HepG2 (cell line): ENCODE results near the gene SPECC1L.

Experiments
- ATF5 ChIP-seq: sonication (generic); formaldehyde crosslinking; IDR thresholded peaks from 2 replicates; pipeline ENCODE4 v1.4.0; 2020; ENCODE audit warnings: mild to moderate bottlenecking, low read depth, missing genetic modification reagents
- CTCF ChIP-seq: sonication (generic); formaldehyde crosslinking; IDR thresholded peaks from 2 replicates; pipeline ENCODE4 v1.5.0; 2020; ENCODE audit warnings: mild to moderate bottlenecking, missing genetic modification reagents, moderate library complexity
- POLR2A ChIP-seq, 2 experiments: IDR thresholded peaks; 2 replicates each; pipeline ENCODE4 v1.6.1; 2011; ENCODE audit warnings: low read depth in 2 of 2, low read length in 2 of 2, mild to moderate bottlenecking in 1 of 2, moderate library complexity in 1 of 2; ENCODE audit not compliant: insufficient read depth in 1 of 2
- REST ChIP-seq, 2 experiments: IDR thresholded peaks; 2 replicates each; pipeline ENCODE4 v1.6.1; 2011 to 2012; ENCODE audit warnings: low read length in 2 of 2, borderline replicate concordance in 1 of 2, low read depth in 1 of 2, mild to moderate bottlenecking in 1 of 2, moderate library complexity in 1 of 2
- SIN3A ChIP-seq: IDR thresholded peaks from 2 replicates; pipeline ENCODE4 v1.6.1; 2011; ENCODE audit warnings: low read depth, mild to moderate bottlenecking, control low read depth, low read length, borderline replicate concordance
- THYN1 ChIP-seq: sonication (generic); formaldehyde crosslinking; IDR thresholded peaks from 2 replicates; pipeline ENCODE4 v1.8.1; 2023; ENCODE audit warnings: low read depth, mild to moderate bottlenecking, moderate library complexity, missing genetic modification reagents, borderline replicate concordance
- UBTF ChIP-seq: sonication (generic); formaldehyde crosslinking; IDR thresholded peaks from 2 replicates; pipeline ENCODE4 v1.4.0; 2020; ENCODE audit warnings: mild to moderate bottlenecking, missing genetic modification reagents
- ZBTB33 ChIP-seq: sonication (generic); formaldehyde crosslinking; IDR thresholded peaks from 2 replicates; pipeline ENCODE4 v1.4.0; 2020; ENCODE audit warnings: missing genetic modification reagents
- ZFY ChIP-seq: sonication (generic); formaldehyde crosslinking; IDR thresholded peaks from 2 replicates; pipeline ENCODE4 v1.4.0; 2020; ENCODE audit warnings: missing genetic modification reagents
- ZNF317 ChIP-seq: sonication (generic); formaldehyde crosslinking; IDR thresholded peaks from 2 replicates; pipeline ENCODE4 v1.5.0; 2020; ENCODE audit warnings: mild to moderate bottlenecking, missing genetic modification reagents

- TF ChIP-seq ZBTB33 (CRISPR knock-in tag) (no peak; the same call in 1 of the 2 replicates), THYN1 (CRISPR knock-in tag) (no peak), CTCF (peak; percentile 38; the same call in 1 of the 2 replicates), ATF5 (CRISPR knock-in tag) (no peak; the same call in 1 of the 2 replicates), UBTF (peak; percentile 92), POLR2A (IDR thresholded peaks at IDR 0.05; ENCODE audit: insufficient read depth in 1 of 2, low read depth in 2 of 2, low read length in 2 of 2) (peak; percentile 95 to 97), ZNF317 (CRISPR knock-in tag) (no peak; the same call in 1 of the 2 replicates), SIN3A (peak; percentile 69; the same call in 1 of the 2 replicates), ZFY (peak; percentile 97), REST (IDR thresholded peaks at IDR 0.05; ENCODE audit: borderline replicate concordance in 1 of 2, low read depth in 1 of 2, low read length in 2 of 2) (no peak; a peak in 1 of 4 replicates)
Observed at GRCh38 chr22:24270556-24271385, at the start of gene SPECC1L.
